ENCODE measurements around the gene FAM163B.

The FAM163B gene

DNA sequence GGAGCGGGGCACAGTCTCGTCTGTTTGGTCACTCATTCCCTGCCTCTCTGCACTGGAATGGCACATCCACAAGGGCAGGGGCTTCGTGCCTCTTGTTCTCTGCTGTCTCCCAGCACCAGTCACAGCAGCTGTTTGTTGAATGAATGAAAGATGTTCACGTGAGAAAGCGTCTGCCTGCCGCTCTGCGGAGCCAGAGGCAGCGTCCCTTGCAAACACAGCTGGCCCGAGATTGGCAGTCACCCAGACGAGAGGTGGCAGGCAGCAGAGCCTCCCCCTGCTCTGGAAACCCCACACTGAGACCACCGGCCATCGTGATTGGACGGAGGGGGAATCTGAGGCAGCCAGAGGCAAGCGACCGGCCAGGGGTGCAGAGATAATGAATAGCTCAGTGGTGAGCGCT, 6.0 kb upstream of the FAM163B start:
- DNase-seq = peak; percentile 59

DNA sequence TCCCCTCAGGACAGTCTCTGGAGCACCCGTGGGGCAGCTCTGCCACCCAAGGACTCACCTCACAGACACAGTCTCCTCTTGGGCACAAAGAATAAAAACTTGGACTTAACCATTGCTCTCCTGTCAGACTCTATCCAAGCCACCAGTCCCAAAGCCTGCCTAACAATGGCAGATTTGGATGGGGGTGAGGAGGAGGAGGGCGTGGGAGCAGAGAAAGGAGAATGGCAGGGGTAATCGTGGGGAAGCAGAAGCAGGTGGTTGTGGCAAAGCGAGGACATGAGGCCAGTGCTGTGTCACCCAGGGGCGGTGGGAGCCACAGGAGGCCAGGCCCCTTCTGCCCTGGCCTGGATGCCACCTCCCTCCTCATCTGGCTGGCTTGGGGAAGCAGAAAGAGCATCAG, 5.5 kb upstream of the FAM163B start:
- DNase-seq = no peak

DNA sequence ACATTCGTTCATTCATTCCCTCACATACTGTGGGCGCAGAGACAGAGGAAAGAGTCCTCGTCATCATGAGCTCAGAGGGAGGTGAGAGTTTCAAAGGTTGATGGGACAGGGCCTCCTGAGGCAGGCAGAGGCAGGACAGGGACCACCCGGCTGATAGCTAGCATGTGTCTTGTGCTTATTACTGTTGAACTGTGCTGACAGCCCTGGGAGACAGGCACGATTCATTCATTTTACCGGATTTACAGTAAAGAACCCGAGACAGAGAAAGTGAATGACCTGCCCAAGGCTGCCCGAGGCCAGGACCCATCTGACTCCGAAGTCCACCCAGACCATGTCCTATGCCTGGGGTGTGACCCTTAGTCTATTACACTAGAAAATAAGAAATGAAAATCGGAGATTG, 4.9 kb upstream of the FAM163B start:
- no peak for DNase-seq

DNA sequence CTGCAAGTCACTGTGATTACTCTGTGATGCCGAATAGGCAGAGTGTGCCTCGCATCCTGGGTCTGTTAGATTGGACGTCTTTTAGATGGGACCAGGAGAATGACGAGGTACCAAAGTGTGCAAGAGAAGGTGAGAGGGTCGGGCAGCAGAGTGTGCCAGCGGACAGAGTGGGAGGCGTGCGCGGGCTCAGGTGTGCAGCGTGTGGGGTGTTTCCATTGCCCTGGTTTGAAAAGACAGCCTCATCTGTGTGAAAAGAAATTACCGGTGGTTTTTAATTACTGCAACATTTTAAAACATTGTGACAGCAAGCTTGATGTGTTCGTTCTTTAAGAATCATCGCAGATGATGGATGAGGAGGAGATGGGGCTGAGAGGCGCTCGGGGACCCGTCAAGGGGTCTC, 4.2 kb upstream of the FAM163B start:
- no peak for DNase-seq

DNA sequence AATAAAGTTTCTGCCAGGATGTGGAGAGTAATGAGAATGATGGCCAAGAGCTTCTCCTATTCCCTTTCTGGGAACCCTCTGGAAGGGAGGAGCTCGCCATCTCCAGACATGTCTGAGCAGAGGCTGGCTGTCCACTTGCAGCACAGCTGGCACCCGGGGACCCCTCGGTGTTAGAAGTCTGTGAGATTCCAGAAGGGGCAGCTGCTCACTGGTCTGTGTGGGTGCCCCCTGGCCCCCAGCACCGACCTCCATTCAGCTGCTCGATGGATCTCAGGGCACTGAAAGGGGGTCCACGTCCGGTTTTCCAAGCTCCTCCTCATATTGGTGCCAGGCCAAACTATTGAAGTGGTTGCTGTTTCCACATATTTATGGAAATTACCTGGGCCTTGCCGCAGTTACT, 3.6 kb upstream of the FAM163B start:
- DNase-seq = no peak

DNA sequence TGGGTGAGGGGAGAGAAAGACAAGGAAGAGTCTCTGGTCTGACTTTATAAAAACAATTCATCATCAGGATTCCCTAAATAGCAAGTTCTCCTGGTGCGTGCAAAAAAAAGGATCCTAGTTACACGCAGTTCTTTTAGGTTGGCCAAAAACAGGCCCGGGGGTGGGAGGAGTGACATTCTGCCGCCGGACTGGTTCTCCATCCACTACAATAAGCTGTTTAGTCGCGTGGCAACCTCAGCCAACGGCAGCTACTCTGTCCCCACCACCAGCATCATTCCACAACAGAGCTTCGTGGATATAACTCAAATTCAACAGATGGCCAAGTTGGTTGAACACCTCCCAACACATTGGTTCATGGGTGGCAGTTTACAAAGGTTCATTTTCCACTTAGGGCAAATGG, 2.9 kb upstream of the FAM163B start:
- DNase-seq = no peak

DNA sequence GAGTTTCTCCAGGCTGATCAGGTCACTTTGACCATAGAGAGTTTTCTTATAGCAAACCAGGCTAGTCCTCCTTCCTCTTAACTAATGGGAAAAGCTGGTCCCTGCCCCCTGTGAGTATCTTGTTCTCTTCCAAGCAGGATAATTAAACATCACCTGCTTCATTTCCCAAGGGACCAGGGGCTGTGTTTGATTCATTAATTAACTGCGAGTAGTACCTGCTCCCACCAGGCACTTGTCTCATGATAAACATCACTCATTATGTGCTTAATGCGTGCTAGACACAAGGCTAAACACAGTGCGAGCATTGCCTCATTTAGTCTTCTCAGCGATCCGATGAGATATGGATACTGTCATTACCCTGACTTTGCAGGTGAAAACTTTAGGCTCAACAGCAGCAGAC, 1.7 kb upstream of the FAM163B start:
- peak; percentile 95 for DNase-seq

DNA sequence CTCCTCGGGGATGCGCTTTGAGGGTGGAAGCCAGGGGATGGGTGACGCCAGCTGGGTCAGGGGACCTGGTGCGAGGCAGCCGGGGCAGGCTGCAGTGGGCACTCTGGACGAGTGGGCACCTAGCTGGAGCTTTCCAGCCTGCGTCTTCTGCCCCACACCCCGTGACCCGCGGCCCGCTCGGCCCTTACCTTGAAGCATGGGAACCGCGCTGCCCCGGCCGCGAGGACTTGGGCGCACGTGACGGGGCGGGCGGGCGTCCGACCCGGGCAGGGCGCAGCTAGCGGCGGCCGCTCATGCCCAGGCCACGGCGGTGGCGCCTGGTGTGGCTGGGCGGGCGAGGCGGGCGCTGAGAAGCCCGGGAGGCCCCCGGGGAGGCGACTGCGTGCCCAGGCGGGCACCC, 300 bp downstream of the FAM163B start:
- DNase-seq = no peak

DNA sequence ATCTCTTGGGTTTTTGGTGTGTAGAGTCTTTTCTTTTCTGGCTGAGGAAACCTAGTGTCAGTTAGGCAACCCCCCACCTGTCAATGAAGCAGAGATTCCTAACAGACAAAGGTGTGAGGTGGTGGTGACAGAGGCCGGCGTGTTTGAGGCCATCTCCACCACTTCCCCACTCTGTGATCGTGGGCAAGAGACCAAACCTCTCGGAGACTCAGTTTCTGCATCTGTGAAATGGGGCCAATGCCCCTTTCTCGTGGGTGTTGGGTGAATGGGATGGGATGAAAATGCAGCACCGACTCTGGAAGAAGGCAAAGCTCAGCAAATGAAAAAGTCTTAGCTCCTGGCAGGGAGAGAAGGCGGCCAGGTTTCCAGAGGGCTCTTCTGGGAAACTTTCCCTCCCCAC, 807 bp downstream of the FAM163B start:
- no peak for DNase-seq

DNA sequence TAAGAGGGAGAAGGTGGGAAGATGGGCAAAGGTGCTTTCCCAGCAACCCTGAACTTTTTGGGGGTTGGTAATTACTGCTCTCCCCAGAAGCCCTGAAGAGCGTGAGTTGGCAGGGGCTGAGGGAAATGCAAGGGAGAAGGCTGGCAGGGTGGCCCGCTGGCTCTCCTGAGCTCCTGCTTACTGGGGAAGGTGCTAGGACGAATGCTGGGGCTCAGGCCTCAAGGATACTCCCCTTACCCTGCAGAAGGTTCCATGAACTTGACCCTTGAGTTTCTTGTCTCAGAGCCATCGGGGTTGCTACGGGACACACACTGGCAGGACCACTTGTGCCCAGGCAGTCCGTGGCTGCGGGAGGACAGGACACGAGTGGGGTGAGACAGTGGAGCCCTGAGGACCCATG, 1.2 kb downstream of the FAM163B start:
- DNase-seq = no peak

DNA sequence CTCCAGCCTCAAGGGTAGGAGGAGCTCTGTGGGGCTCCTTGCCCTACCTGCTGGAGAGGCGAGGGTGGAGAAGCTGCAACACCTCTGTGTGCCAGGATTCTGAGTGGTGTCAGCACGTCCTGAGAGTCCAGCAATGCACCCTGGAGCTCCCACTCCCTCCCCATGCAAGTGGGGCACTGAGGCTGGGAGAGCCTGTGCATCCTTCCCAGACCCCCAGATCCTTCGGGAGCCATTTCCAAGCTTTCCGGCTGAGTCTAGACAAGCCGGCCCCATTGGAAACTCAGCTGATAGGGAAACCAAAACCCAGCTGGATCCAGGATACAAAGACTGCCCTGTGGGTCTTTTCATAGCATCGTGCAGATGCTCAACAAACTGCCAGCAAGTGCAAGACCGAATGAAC, 1.8 kb downstream of the FAM163B start:
- no peak for DNase-seq

DNA sequence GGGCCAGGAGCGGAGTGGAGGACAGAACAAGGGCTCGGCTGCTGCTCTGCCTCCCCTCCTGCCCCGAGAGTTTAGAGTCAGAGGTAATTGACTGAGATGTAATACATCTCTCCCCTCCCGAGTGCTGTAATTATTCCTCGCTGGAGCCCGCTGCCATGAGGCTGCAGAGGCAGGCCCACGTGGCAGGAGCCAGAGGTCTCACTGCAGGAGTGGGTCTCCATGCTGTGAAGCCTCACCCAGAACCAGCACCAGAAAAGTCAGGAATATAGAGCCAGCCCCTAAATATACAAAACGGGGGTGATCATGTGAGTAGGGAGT, 2.5 kb downstream of the FAM163B start:
- DNase-seq = peak; percentile 8

DNA sequence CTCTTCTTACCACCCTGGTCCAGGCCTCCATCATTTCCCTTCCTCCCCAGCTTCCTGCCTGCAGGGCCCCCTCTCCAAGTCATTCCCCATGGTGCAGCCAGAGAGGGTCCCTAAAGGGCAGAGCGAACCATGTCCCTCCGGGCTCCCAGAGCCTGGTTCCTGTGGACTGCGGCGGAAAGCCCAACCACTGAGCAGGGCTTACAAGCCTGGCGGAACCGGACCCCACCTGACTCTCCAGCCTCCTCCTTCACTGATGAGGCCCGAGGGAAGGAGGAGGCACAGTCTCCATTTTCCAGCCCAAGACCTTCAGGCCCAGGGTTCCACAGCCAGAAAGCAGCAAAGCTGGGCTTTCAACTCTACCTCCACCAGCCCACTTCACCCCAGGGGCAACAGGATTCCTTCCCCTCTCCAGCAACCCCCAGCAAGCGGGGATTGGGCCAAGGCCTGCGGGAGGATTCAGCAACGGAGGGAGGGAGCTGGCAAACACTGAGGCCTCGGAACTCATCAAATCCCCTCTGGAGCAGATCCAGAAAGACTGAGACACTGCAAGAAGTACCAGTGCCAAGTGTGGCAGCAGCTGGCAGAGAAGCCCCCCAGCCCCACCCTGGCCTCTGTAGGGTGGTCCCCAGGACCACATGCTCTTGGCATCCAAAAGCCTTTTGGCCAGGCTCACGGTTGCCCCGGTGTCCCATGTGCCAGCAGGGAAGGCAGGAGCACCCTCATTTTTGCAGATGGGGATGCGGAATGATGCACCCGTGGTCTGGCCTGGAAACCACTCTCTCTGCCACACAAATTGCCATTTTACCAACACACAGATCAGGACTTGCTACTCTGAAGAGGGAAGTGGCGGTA, 3.1 kb downstream of the FAM163B start:
- no peak for DNase-seq

DNA sequence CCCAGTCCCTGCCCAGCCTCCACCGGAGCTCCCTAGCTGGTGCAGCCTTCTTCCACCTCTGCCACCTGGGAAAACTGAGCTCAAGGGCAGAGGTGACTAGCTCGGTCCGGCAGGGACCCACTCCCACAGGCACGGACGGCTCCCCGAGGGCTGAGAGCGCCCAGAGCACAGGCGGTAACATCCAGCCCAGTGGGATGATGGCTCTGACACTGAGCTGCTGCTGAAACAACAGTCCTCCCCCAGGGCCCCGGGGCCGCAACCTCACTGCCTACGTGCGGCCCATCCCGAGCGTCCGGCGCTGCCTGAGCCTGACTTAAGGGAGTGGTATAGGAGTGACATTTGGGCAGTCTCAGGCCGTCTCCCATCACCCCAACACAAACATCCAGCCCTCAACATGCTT, 3.7 kb downstream of the FAM163B start:
- DNase-seq = no peak

DNA sequence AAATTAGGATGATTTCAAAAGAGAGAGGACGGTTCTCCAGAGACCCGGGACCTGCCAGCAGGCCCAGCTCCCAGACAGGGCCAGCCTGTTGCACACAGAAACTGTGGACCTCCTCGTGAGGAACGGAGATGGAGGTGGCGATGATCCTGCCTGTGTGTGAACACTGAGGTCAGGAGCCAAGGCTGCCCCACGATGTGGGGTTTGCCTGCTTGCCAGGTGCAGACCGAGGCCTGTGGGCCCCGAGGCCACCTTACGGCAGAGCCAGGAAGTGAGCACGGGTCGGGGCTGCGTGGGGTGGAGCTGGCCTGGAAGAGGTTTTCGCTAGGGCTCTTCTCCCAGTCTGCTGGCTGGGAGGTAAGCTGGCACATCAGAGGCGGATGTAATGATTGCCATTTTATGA, 4.3 kb downstream of the FAM163B start:
- no peak for DNase-seq

DNA sequence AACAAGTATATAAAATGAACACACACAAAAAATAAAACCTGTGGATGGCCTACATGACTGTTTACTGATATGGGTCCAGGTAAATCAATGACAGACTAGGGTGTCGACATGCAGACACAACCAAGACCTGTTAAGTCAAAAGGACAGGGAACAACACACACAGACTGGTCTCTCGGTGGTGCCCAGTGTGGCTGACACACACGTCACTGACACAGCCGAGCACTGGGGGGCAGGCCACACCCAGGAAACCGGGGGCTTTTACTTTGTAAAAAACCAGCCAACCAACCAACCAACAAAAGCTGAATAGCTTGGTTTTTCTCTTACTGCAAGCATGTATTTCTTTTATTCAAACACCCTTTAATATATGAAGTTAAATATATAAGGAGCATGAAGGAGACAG, 5.0 kb downstream of the FAM163B start:
- DNase-seq = no peak

DNA sequence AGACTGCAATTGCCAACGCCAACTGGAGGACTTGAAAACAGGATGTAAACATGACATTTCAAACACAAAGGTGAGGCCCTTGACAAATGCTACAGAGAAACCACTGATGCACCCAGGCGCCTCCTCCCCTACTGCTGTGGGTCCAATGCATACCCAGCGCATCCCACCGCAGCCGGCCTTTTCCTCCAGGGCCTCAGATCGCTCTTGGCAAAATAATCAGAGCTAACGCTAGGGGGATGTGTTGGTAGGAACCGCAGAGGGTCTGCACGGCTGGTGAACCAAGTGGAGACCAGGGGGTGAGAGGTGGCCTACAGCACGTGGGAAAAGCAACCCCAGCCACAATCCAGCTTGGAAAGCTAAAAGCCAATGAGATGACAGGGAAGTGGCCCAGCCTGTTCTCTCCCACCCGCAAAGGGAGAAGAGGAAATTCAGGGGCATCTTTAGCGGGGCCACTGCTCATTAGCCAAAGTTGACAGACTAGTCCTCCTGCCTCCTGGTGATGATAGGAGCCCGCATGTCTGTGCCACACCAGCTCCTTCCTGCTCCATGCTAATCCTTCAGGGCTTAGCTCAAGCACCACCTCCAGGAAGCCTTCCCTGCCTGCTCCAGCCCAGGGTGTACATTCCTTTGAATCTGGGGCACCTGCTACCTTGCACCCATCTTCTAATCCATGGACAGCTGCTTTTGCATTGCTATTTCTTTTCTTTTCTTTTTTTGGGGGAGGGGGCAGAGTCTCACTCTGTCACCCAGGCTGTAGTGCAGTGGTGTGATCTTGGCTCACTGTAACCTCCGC, 5.9 kb downstream of the FAM163B start:
- DNase-seq = no peak

DNA sequence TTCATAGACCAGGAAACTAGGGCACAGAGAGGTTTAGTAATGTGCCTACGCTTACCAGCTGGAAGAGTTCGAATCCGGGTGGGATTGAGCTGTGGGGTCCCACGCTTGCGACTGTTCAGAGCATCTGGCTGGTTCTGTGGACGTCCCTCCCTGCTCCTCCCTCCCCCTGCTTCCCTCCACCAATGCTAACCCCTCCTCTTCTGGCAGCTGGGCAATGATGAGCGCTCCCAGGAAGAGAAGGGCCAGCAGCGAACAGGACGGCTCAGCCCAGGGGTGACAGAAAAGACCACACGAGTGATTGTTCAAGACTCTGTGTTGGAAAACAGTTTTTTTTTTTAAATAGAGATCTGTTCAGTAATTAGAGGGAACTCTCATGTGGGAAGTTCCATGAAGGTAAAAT, 6.9 kb downstream of the FAM163B start:
- DNase-seq = no peak

DNA sequence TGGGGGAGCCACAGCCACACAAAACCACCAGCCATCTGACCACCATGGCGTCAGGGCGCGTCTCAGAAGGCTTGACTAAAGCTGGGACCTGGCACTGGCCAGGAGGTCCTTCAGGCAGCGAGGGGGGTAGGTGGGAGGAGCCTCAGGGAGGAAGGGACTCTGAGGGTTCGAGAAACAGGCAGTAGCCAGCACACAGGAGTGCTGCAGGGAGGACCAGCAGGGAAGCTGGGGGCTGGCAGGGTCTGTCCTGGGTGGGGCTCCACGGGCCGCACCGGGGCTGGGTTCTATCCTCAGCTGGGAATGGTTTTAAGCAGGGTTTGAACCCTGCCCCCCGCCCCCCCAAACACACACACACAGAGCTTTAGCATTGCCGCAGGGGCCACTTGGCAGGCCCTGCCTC, 7.4 kb downstream of the FAM163B start:
- DNase-seq = no peak

DNA sequence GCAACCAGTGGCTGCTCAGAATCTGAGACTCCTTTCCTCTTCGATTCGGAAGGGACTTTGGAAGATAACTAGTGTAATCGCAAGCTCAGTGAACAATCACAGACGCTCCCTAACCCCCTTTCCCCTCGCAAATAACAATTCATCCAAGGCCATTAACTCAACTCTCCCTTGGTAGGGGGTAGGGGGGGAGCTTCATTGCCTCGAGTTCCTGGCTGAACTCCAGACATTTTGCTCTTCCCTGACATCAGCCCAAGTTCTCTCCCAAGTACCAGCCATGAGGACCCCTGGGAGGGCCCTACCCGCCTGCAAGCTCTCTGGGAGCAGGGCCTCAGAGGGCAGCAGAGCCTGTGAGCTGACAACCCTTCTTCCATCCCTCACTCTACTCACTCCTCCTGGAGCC, 8.4 kb downstream of the FAM163B start:
- DNase-seq = no peak

DNA sequence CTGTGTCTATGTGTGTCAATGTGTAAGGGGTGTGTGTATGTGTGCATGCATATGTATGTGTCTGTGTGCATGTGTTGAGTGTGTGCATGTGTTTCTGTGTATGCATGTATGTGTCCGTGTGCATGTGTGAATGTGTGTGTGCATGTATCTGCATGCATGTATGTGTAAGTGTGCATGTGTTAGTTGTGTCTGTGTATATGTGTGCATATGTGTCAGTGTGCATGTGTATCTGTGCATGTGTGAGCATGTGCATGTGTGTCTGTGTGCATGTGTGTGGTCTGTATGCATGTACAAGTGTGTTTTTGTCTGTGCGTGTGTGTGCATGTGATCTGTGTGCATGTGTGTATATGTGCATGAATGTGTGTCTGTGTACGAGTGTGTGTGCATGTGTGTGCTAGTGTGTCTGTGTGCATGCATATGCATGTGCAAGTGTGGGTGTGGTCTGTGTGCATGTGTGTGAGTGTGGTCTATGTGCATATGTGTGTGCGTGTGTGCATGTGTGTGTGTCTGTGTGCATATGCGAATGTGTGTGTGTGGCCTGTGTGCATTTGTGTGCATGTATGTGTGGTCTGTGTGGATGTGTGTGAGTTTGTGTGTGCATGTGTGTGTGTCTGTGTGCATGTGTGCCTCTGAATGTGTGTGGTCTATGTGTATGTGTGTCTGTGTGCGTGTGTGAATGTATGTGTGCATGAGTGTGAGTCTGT, 9.6 kb downstream of the FAM163B start:
- DNase-seq = no peak

DNA sequence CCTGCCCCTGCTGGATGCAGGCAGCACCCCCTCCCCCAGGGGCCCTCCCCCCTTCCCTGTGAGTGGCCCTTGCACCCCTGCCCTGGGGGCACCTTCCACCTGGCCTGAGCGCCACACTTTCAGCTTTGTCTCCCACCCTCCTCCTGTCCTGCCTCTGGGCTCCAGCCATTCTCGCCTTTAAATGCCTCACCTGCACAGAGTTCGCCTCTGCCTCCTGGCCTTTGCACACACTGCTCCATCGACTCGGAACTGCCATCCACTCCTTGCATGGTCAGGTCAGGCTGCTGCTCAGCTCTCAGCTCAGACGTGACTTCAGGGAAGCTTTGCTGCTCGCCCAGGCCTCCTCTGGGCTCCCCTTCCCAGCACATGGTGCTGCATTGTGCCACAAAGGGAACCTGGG, 10.2 kb downstream of the FAM163B start:
- DNase-seq = no peak

DNA sequence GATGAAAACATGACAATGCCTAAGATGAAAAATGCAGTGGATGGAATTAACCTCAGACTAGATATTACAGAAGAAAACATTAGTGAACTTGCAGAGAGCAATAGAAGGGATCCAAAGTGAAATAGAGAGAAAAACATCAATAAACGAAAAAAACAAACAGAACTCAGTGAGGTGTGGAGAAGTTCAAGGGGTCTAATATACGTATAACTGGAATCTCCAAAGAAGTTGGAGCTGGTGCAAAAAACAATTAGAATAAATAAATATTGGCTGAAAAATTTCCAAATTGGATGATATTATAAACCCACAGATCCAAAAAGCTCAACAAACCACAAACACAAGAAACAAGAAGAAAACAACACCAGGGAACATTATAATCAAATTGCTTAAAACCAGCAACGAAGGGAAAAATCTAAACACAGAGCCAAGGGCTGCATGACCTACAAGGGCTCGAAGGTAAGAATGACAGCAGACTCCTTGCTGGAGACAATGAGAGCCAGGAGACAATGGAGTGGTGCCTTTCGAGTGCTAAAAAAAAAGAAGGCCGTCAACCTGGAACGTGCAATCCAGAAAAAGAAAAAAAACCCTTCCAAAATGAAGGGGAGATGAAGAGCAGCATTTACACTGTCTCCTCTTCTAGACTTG, 11.8 kb downstream of the FAM163B start:
- peak; percentile 15 for DNase-seq

DNA sequence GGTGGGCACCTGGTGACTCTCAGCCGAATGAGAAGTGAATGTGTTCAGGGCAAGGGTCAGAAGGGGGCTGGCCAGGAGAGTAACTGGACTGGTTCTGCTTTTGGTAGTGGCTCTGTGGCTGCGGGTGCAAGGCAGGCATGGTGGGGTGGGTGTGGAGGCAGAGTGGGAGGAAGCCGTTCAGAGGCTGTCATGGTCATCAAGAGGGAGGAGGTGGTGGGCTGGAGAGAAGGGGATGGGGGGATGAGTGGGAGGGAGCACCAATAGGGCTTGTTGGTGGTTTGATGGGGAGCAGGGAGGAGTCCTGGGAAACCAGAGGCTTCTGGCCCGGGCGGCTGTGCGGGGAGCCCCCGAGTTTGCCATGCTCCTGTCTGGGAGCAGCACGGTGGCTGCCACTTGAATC, 13.3 kb downstream of the FAM163B start:
- no peak for DNase-seq
